ENCODE data around the gene MED26. TPM values are rescaled to one million over a fixed set of nuclear protein-coding genes. Genes with fewer than 3 reads are reported as not detected.

Gene MED26
- total RNA-seq, 1 donor from 2014 or later: 13.3 TPM

DNA sequence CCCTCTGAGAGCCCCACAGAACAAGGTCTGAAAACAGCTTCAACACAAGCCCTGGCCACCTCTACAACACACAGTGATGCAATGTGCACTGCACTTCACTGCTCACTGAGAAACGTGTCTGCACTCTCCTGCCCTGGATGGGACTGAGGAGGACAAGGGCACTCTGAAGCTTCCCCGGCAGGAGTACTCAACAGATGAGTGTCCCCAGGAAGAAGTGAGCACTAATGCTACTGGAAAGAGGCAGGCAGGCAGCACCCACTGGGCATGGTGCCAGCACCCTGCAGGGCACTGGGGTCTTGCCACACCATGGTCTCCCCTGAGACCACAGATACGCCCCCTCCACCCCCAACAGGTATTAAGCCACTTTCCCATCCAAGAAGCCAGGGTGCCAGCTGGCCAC lies 38.1 kb downstream of the MED26 start:
- no peaks in the 10 kb centered on the region for H3K9me3 Mint-ChIP-seq (ENCODE audit: unreplicated experiment)
- H3K36me3 Mint-ChIP-seq (ENCODE audit: low read depth, unreplicated experiment): no peaks in the 10 kb centered on the region
- peaks cover 7% of the 10 kb centered on the region for H3K27me3 Mint-ChIP-seq (ENCODE audit: unreplicated experiment)
- H3K27ac Mint-ChIP-seq (ENCODE audit: unreplicated experiment): no peak overlapping the region
- DNase-seq (ENCODE audit: low spot score): no peak
- H3K4me1 Mint-ChIP-seq (ENCODE audit: unreplicated experiment): peaks cover 81% of the 10 kb centered on the region
- no peak overlapping the region for H3K4me3 Mint-ChIP-seq (ENCODE audit: unreplicated experiment)
- TF ChIP-seq, protein P1, sequence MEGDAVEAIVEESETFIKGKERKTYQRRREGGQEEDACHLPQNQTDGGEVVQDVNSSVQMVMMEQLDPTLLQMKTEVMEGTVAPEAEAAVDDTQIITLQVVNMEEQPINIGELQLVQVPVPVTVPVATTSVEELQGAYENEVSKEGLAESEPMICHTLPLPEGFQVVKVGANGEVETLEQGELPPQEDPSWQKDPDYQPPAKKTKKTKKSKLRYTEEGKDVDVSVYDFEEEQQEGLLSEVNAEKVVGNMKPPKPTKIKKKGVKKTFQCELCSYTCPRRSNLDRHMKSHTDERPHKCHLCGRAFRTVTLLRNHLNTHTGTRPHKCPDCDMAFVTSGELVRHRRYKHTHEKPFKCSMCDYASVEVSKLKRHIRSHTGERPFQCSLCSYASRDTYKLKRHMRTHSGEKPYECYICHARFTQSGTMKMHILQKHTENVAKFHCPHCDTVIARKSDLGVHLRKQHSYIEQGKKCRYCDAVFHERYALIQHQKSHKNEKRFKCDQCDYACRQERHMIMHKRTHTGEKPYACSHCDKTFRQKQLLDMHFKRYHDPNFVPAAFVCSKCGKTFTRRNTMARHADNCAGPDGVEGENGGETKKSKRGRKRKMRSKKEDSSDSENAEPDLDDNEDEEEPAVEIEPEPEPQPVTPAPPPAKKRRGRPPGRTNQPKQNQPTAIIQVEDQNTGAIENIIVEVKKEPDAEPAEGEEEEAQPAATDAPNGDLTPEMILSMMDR (IDR thresholded peaks at IDR 0.05; ENCODE audit: unreplicated experiment): no peak

DNA sequence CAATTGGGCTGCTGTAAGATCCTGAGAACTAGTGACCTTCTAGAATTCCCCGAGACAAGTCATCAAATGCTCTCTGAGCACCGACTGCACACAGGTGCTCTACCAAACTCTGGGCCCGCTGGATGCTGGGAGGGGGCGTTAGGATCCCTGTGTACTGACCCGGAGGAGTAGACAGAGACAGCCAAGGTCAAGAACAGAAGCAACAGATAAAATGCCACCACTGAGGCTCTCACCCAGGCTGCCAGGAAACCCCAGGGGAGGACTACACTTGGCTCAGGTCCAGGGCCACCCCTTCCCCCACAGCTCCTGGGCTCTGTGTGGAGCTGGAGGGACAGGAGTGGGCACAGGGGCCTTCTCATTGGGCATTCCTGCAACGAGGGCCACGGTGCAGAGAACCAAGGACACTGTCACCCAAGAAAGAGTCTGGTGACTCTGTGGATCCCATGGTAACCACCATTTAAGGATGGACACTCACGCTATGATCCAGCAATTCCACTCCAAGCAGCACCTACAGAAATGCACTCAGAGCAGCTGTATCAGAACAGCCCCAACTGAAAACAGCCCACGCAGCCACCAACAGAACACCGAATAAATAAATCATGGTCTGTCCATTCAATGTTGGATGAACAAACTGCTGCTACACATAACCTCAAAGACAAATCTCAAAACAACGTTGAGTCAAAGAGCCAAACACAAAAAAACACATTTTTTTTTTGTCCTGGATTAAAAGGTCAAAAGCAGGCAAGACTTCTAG lies 39.0 kb downstream of the MED26 start:
- H3K4me3 Mint-ChIP-seq (ENCODE audit: unreplicated experiment): no peak overlapping the region
- no peaks in the 10 kb centered on the region for H3K9me3 Mint-ChIP-seq (ENCODE audit: unreplicated experiment)
- no peak for DNase-seq (ENCODE audit: low spot score)
- no peaks in the 10 kb centered on the region for H3K36me3 Mint-ChIP-seq (ENCODE audit: low read depth, unreplicated experiment)
- peak overlapping the region; percentile 74 for H3K27ac Mint-ChIP-seq (ENCODE audit: unreplicated experiment)
- peaks cover 5% of the 10 kb centered on the region for H3K27me3 Mint-ChIP-seq (ENCODE audit: unreplicated experiment)
- TF ChIP-seq, protein P1 (IDR thresholded peaks at IDR 0.05; ENCODE audit: unreplicated experiment): no peak
- peaks cover 80% of the 10 kb centered on the region for H3K4me1 Mint-ChIP-seq (ENCODE audit: unreplicated experiment)

DNA sequence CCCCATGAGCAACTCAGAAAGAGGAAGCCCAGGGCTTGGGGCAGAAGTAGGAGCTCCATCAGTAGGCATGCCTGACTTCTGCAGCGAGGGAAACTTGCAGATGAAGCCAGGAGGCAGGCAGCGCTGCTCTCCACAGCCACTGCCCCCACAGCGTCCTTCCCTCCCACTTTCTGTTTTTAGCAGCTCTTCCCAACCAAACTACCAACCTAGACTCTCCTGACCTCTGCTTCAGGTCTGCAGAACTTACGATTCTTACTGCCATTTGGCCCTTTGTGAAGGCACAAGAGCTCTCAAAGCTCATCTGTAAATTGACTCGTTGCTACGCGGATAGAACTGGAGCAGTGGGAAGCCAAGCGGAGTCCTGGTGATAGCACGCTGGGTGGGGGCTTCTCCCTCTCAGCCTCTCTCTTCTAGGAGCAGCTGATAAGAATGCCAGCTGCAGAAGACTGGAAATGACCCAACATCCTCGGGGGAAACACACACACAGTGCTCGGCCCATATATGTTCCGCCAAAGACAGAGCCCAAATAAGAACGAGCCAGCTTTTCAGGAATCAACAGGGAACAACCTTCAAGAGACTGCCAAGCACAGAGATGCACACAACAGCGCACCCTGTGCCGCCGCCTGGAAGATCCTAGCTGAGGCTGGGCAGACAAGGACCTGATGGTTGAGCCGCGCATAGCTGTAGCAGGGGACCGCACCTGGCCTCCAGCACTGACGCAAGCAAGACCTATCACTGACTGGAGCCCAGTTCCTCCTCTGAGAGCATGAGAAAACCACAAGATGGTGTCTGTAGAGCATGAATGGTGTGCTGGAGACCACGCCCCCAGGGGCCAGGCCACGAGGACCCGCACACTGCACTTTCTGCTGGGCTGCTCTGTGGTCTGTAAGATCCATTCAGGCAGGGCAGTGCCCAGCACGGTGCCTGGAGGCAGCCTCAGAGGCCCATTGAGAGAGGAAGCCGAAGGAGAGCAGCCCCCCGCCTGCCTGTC lies 39.9 kb downstream of the MED26 start:
- H3K27ac Mint-ChIP-seq (ENCODE audit: unreplicated experiment): peak overlapping the region; percentile 74
- peaks cover 5% of the 10 kb centered on the region for H3K27me3 Mint-ChIP-seq (ENCODE audit: unreplicated experiment)
- H3K4me1 Mint-ChIP-seq (ENCODE audit: unreplicated experiment): peaks cover 79% of the 10 kb centered on the region
- TF ChIP-seq, protein P1 (IDR thresholded peaks at IDR 0.05; ENCODE audit: unreplicated experiment): no peak
- H3K9me3 Mint-ChIP-seq (ENCODE audit: unreplicated experiment): no peaks in the 10 kb centered on the region
- H3K36me3 Mint-ChIP-seq (ENCODE audit: low read depth, unreplicated experiment): no peaks in the 10 kb centered on the region
- no peak for DNase-seq (ENCODE audit: low spot score)
- H3K4me3 Mint-ChIP-seq (ENCODE audit: unreplicated experiment): peak overlapping the region; percentile 75

DNA sequence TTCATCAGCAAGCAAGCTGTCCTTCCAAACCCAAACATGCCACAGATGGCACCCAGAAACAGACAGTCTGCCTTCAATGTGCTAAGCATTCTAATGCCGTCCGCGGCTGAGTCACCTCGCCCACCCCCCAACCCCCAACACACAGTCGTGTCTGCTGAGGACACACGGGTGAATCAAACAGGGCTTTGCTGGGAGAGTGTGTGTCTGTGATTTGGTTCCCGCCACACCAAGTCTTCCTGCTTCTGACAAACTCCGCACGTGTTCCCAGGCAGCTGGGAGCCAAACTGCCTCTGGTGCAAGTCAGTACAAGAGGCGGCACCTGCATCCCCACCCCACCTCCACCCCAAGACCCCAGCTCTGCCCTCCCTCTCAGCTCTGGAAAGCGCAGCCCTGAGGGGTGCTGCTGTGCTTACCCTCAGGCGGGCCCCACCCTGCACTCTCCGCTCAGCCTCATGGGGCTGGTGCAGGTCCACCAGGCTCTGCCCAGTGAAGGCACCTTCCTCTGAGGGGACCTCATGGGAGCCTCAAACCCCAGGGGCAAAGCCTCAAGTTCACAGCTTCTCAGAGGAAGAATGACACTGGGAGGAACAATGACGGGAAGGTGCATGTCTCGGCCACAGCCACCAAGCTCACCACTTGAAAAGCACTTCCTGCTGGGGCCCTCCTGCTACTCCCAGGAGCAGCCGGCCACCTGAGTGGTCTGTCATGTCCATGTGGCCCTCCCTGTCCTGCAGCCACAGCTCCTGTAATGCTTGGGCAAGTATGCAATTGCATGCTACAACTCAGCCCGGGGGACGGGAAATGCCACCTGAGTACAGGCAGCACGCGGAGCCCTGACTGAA lies 40.8 kb downstream of the MED26 start:
- peaks cover 73% of the 10 kb centered on the region for H3K4me1 Mint-ChIP-seq (ENCODE audit: unreplicated experiment)
- no peak overlapping the region for H3K27ac Mint-ChIP-seq (ENCODE audit: unreplicated experiment)
- H3K27me3 Mint-ChIP-seq (ENCODE audit: unreplicated experiment): peaks cover 5% of the 10 kb centered on the region
- H3K4me3 Mint-ChIP-seq (ENCODE audit: unreplicated experiment): peak overlapping the region; percentile 56
- DNase-seq (ENCODE audit: low spot score): no peak
- H3K9me3 Mint-ChIP-seq (ENCODE audit: unreplicated experiment): no peaks in the 10 kb centered on the region
- no peaks in the 10 kb centered on the region for H3K36me3 Mint-ChIP-seq (ENCODE audit: low read depth, unreplicated experiment)
- TF ChIP-seq, protein P1 (IDR thresholded peaks at IDR 0.05; ENCODE audit: unreplicated experiment): no peak

Data from endothelial cell (in vitro differentiated cells).